Measurements from ENCODE around the gene TRABD2B. TPM values are rescaled to one million over a fixed set of nuclear protein-coding genes. Genes with fewer than 3 reads are reported as not detected.

Gene TRABD2B
- total RNA-seq, 1 donor from 2014 or later = not detected

DNA sequence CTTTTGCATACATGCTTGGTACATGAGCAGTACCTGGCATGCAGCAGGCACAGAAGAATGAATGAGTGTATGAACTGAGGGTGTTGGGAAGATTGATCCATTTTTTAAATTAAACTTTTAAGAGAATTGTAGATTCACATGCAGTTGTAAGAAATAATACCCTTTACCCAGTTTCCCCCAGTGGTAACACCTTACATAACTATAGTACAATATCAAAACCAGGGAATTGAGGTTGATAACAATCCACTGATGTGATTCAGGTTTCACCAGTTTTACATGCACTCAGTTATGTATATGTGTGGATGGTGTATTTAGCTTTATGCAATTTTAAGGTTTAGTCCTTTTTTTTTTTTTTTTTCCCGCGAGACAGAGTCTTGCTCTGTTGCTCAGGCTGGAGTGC lies 20.5 kb downstream of the TRABD2B start:
- Mint-ChIP-seq H3K27ac (ENCODE audit: unreplicated experiment) (no peak overlapping the region), H3K4me3 (ENCODE audit: unreplicated experiment) (no peak overlapping the region), H3K4me1 (ENCODE audit: unreplicated experiment) (no peaks in the 10 kb centered on the region), H3K36me3 (ENCODE audit: unreplicated experiment) (no peaks in the 10 kb centered on the region), H3K27me3 (ENCODE audit: unreplicated experiment) (peaks cover 17% of the 10 kb centered on the region), H3K9me3 (ENCODE audit: unreplicated experiment) (no peaks in the 10 kb centered on the region)
- no peak for TF ChIP-seq CTCF (IDR thresholded peaks at IDR 0.05)
- no peak for DNase-seq (ENCODE audit: extremely low spot score, unreplicated experiment)

DNA sequence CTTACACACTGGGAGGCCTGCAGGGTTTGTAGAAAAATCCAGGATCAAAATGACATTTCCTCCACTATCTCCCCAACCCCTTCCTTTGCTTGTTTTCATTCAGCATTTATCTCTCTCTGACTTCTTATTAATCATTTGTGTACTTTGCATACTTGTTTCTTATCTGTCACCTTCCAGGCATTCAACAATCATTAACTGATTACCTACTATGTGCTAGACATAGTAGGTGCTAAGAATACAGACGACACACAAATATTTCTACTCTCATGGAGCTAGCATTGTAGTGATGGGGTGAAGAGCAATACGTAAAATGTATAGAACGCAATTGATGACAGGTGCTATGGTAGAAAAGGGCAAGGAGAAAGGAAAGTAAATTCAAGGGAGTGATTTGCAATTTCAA lies 20.9 kb downstream of the TRABD2B start:
- Mint-ChIP-seq H3K27me3 (ENCODE audit: unreplicated experiment) (peaks cover 17% of the 10 kb centered on the region), H3K4me3 (ENCODE audit: unreplicated experiment) (no peak overlapping the region), H3K36me3 (ENCODE audit: unreplicated experiment) (no peaks in the 10 kb centered on the region), H3K27ac (ENCODE audit: unreplicated experiment) (no peak overlapping the region), H3K4me1 (ENCODE audit: unreplicated experiment) (no peaks in the 10 kb centered on the region), H3K9me3 (ENCODE audit: unreplicated experiment) (no peaks in the 10 kb centered on the region)
- TF ChIP-seq CTCF (IDR thresholded peaks at IDR 0.05) = no peak
- DNase-seq (ENCODE audit: extremely low spot score, unreplicated experiment) = no peak

- peaks cover 17% of the 10 kb centered on the region for H3K27me3 Mint-ChIP-seq (ENCODE audit: unreplicated experiment)
- H3K4me1 Mint-ChIP-seq (ENCODE audit: unreplicated experiment) = no peaks in the 10 kb centered on the region
- no peak overlapping the region for H3K27ac Mint-ChIP-seq (ENCODE audit: unreplicated experiment)
- TF ChIP-seq CTCF (IDR thresholded peaks at IDR 0.05) = no peak
- H3K9me3 Mint-ChIP-seq (ENCODE audit: unreplicated experiment) = no peaks in the 10 kb centered on the region
- H3K36me3 Mint-ChIP-seq (ENCODE audit: unreplicated experiment) = no peaks in the 10 kb centered on the region
- no peak for DNase-seq (ENCODE audit: extremely low spot score, unreplicated experiment)
- H3K4me3 Mint-ChIP-seq (ENCODE audit: unreplicated experiment) = no peak overlapping the region
Observed at GRCh38 chr1:47975302-47975921, 21.8 kb downstream of the TRABD2B start.

DNA sequence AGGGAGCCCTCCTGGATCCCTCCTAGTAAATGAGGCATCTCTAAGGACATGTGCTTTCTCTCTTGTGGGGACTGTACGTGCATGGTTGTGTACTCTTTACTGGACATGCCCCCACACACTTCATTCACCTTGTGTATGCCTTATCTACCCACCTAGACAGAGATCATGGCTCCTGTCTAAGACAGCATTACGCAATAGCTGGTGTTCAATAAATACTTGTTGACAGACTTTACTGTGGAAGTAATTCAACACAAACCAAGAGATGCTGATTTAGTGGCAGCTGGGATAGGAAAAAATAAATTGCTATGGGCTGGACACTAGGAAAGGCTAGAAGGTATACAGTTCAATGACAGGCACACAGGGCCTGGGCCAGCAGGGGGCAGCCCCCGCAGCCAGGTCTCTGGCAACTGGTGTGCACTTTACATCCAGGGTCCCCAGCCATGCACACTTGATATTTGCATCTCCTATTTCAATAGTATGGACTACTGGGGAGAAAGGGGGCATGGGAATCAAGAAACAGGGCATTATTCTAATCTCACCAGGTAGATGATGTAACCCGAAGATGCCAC lies 24.2 kb downstream of the TRABD2B start:
- Mint-ChIP-seq H3K27me3 (ENCODE audit: unreplicated experiment) (peaks cover 17% of the 10 kb centered on the region), H3K36me3 (ENCODE audit: unreplicated experiment) (no peaks in the 10 kb centered on the region), H3K9me3 (ENCODE audit: unreplicated experiment) (no peaks in the 10 kb centered on the region), H3K4me3 (ENCODE audit: unreplicated experiment) (no peak overlapping the region), H3K4me1 (ENCODE audit: unreplicated experiment) (no peaks in the 10 kb centered on the region), H3K27ac (ENCODE audit: unreplicated experiment) (no peak overlapping the region)
- DNase-seq (ENCODE audit: extremely low spot score, unreplicated experiment) = no peak
- TF ChIP-seq CTCF (IDR thresholded peaks at IDR 0.05) = no peak

GRCh38 chr1:47971385-47972160 lies 25.6 kb downstream of the TRABD2B start:
- peaks cover 13% of the 10 kb centered on the region for H3K27me3 Mint-ChIP-seq (ENCODE audit: unreplicated experiment)
- DNase-seq (ENCODE audit: extremely low spot score, unreplicated experiment) = no peak
- no peak overlapping the region for H3K4me3 Mint-ChIP-seq (ENCODE audit: unreplicated experiment)
- no peaks in the 10 kb centered on the region for H3K36me3 Mint-ChIP-seq (ENCODE audit: unreplicated experiment)
- H3K27ac Mint-ChIP-seq (ENCODE audit: unreplicated experiment) = no peak overlapping the region
- TF ChIP-seq CTCF (IDR thresholded peaks at IDR 0.05) = no peak
- no peaks in the 10 kb centered on the region for H3K4me1 Mint-ChIP-seq (ENCODE audit: unreplicated experiment)
- H3K9me3 Mint-ChIP-seq (ENCODE audit: unreplicated experiment) = no peaks in the 10 kb centered on the region

All from osteocyte (in vitro differentiated cells).